Lung (tissue), 12 donors: ENCODE data around the gene STIM2. TPM values are rescaled to one million over a fixed set of nuclear protein-coding genes. Genes with fewer than 3 reads are reported as not detected.

Experiments used
- ATAC-seq: fragments of 200-7000 bp; cut with Tn5 transposase; one replicate; pipeline ENCODE4 v1.9.1; 2020; ENCODE audit warnings: moderate number of reproducible peaks; ENCODE audit not compliant: insufficient read depth, low FRiP score
- DNase-seq, 3 donors: peaks; one replicate each; pipeline ENCODE4 v3.0.0-alpha.2; 2013 to 2017
- H3K27ac ChIP-seq, 2 donors: one replicate each; pipeline ENCODE4 v1.5.1; 2013; ENCODE audit warnings: mild to moderate bottlenecking in 2 of 2, moderate library complexity in 2 of 2, control low read depth in 1 of 2, inconsistent platforms in 1 of 2, low read depth in 1 of 2, low read length in 1 of 2
- H3K27me3 ChIP-seq, 3 donors: one replicate each; pipeline ENCODE4 v1.5.1; 2013; ENCODE audit warnings: low read length in 2 of 3; ENCODE audit not compliant: control insufficient read depth in 3 of 3, insufficient read depth in 3 of 3
- H3K36me3 ChIP-seq, 4 donors: one replicate each; pipeline ENCODE4 v1.5.1; 2013; ENCODE audit warnings: low read length in 4 of 4, mild to moderate bottlenecking in 1 of 4, moderate library complexity in 1 of 4; ENCODE audit not compliant: control insufficient read depth in 4 of 4, insufficient read depth in 4 of 4
- H3K4me1 ChIP-seq, 5 donors: one replicate each; pipeline ENCODE4 v1.5.1; 2013; ENCODE audit warnings: low read length in 5 of 5, mild to moderate bottlenecking in 2 of 5, moderate library complexity in 1 of 5; ENCODE audit not compliant: control insufficient read depth in 5 of 5, insufficient read depth in 5 of 5
- H3K4me3 ChIP-seq: one replicate; pipeline ENCODE4 v1.5.1; 2013; ENCODE audit warnings: mild to moderate bottlenecking, control low read depth, moderate library complexity
- H3K9ac ChIP-seq, 2 donors: one replicate each; pipeline ENCODE4 v1.5.1; 2013; ENCODE audit warnings: low read length in 2 of 2, control low read depth in 1 of 2; ENCODE audit not compliant: insufficient read depth in 1 of 2
- H3K9me3 ChIP-seq, 4 donors: one replicate each; pipeline ENCODE4 v1.5.1; 2013; ENCODE audit warnings: low read length in 3 of 4, mild to moderate bottlenecking in 1 of 4, moderate library complexity in 1 of 4; ENCODE audit not compliant: control insufficient read depth in 4 of 4, insufficient read depth in 3 of 4
- whole genome bisulfite sequencing, 2 donors: extraction: QIAGEN DNeasy Blood & Tissue Kit; methylation state at CpG; one replicate each; pipeline ENCODE4 v1.1.7; 2013; 5-methylcytosine and 5-hydroxymethylcytosine counted together
- polyA plus RNA-seq, 2 donors: library from polyadenylated mRNA; stranded (reverse); fragments of 200-250 nt; gene quantifications; one replicate each; pipeline ENCODE4 v1.2.1, GENCODE V29; 2013
- total RNA-seq, 2 donors: library from RNA; depleted of rRNA in 1 of 2; stranded (reverse); fragments of >200 nt in 1 of 2; gene quantifications; one replicate each; pipeline ENCODE4 v1.2.1, GENCODE V29; 2014 to 2021
- TF ChIP-seq, protein P1 (sequence below): IDR thresholded peaks from 2 replicates; pipeline ENCODE4 v1.5.1; 2012; ENCODE audit warnings: mild to moderate bottlenecking; ENCODE audit errors: control extremely low read depth, extremely low read depth
- donor health status: control.
- donor health status: control.
- donor health status: Bipolar disorder and iron deficiency.
- donor health status: healthy.
- donor health status: DM: yes; HTN: yes; CAD: no.

The STIM2 gene
- total and polyA plus RNA-seq, 4 donors: 12.7 to 35.5 (median 25.9) TPM

- ATAC-seq (no peak), DNase-seq (no peak)
- Histone ChIP-seq H3K9me3 (peaks cover 0 to 2% (median 0%) of the 10 kb centered on the region in 4 donors), H3K27ac (no peak overlapping the region), H3K4me1 (peaks cover 0 to 10% (median 0%) of the 10 kb centered on the region in 5 donors), H3K27me3 (no peaks in the 10 kb centered on the region), H3K36me3 (peaks cover 0 to 6% (median 2%) of the 10 kb centered on the region in 4 donors), H3K9ac (no peak overlapping the region), H3K4me3 (no peak overlapping the region)
- 87 to 95% methylated on average over 4 of the region's 4 CpGs for WGBS, 2 donors
- TF ChIP-seq, protein P1, sequence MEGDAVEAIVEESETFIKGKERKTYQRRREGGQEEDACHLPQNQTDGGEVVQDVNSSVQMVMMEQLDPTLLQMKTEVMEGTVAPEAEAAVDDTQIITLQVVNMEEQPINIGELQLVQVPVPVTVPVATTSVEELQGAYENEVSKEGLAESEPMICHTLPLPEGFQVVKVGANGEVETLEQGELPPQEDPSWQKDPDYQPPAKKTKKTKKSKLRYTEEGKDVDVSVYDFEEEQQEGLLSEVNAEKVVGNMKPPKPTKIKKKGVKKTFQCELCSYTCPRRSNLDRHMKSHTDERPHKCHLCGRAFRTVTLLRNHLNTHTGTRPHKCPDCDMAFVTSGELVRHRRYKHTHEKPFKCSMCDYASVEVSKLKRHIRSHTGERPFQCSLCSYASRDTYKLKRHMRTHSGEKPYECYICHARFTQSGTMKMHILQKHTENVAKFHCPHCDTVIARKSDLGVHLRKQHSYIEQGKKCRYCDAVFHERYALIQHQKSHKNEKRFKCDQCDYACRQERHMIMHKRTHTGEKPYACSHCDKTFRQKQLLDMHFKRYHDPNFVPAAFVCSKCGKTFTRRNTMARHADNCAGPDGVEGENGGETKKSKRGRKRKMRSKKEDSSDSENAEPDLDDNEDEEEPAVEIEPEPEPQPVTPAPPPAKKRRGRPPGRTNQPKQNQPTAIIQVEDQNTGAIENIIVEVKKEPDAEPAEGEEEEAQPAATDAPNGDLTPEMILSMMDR: no peak
Observed at GRCh38 chr4:26958925-26959653, 98.4 kb downstream of the STIM2 start.

GRCh38 chr4:26959654-26960047 is 99.0 kb downstream of the STIM2 start:
- 44 to 64% methylated on average over 1 of the region's 1 CpG for WGBS, 2 donors
- Histone ChIP-seq H3K4me1 (peaks cover 0 to 10% (median 0%) of the 10 kb centered on the region in 5 donors), H3K36me3 (peaks cover 0 to 6% (median 2%) of the 10 kb centered on the region in 4 donors), H3K4me3 (no peak overlapping the region), H3K9me3 (peaks cover 0 to 2% (median 0%) of the 10 kb centered on the region in 4 donors), H3K27ac (no peak overlapping the region), H3K9ac (no peak overlapping the region), H3K27me3 (no peaks in the 10 kb centered on the region)
- TF ChIP-seq, protein P1: no peak
- no peak for ATAC-seq
- DNase-seq: peak in 1 of 3 donors; percentile 16

- DNase-seq (no peak), ATAC-seq (no peak)
- H3K36me3 ChIP-seq: peaks cover 0 to 6% (median 2%) of the 10 kb centered on the region in 4 donors
- no peak overlapping the region for H3K9ac ChIP-seq
- H3K4me3 ChIP-seq: no peak overlapping the region
- peaks cover 0 to 2% (median 0%) of the 10 kb centered on the region in 4 donors for H3K9me3 ChIP-seq
- TF ChIP-seq, protein P1: no peak
- no peak overlapping the region for H3K27ac ChIP-seq
- no peaks in the 10 kb centered on the region for H3K27me3 ChIP-seq
- peaks cover 0 to 5% (median 0%) of the 10 kb centered on the region in 5 donors for H3K4me1 ChIP-seq
Observed at GRCh38 chr4:26962720-26963119, 102.1 kb downstream of the STIM2 start.
